IgD-negative memory B cell (primary cell): ENCODE results near the gene ARL10. TPM values are rescaled to one million over a fixed set of nuclear protein-coding genes. Genes with fewer than 3 reads are reported as not detected.

Source experiments
- H3K27ac Mint-ChIP-seq, 3 donors: one replicate each; pipeline ENCODE4 v1.8.0; 2020 to 2022; ENCODE audit warnings: mild to moderate bottlenecking in 3 of 3, mixed read lengths in 3 of 3, moderate library complexity in 1 of 3
- H3K27me3 Mint-ChIP-seq: one replicate; pipeline ENCODE4 v1.8.0; 2021; ENCODE audit warnings: mixed read lengths
- H3K36me3 Mint-ChIP-seq: one replicate; pipeline ENCODE4 v1.8.0; 2020; ENCODE audit warnings: mild to moderate bottlenecking, mixed read lengths
- H3K4me1 Mint-ChIP-seq, 3 donors: one replicate each; pipeline ENCODE4 v1.8.0; 2020 to 2022; ENCODE audit warnings: mixed read lengths in 3 of 3, mild to moderate bottlenecking in 1 of 3
- H3K4me3 Mint-ChIP-seq, 4 donors: one replicate each; pipeline ENCODE4 v1.8.0; 2020 to 2022; ENCODE audit warnings: mild to moderate bottlenecking in 4 of 4, mixed read lengths in 4 of 4, moderate library complexity in 3 of 4
- H3K9me3 Mint-ChIP-seq, 3 donors: one replicate each; pipeline ENCODE4 v1.8.0; 2020 to 2021; ENCODE audit warnings: mixed read lengths in 3 of 3, mild to moderate bottlenecking in 1 of 3
- polyA plus RNA-seq: library from polyadenylated mRNA; unstranded; fragments of 300-500 nt; fragmentation: Illumina TruSeq; gene quantifications from one replicate; pipeline ENCODE4 v1.2.3, GENCODE V29; 2021

The ARL10 gene
- polyA plus RNA-seq = 1.3 TPM

GRCh38 chr5:176365351-176366231, at the start of gene ARL10:
ARL10 (plus strand) TSS chr5:176365487; CDS start chr5:176365564, 77 bp downstream.
- Mint-ChIP-seq H3K4me3 (peak within 1 kb of the TSS; percentile 80 to 94 (median 90)), H3K27me3 (no peaks in the 10 kb centered on the region), H3K9me3 (no peaks in the 10 kb centered on the region), H3K36me3 (peaks cover 5% of the 10 kb centered on the region), H3K4me1 (peaks cover 10 to 19% (median 18%) of the 10 kb centered on the region in 3 donors), H3K27ac (no peak within 1 kb of the TSS)

- H3K27ac Mint-ChIP-seq = no peak overlapping the region
- H3K9me3 Mint-ChIP-seq = no peaks in the 10 kb centered on the region
- H3K36me3 Mint-ChIP-seq = peaks cover 2% of the 10 kb centered on the region
- H3K4me3 Mint-ChIP-seq = no peak overlapping the region
- H3K4me1 Mint-ChIP-seq = no peaks in the 10 kb centered on the region
- no peaks in the 10 kb centered on the region for H3K27me3 Mint-ChIP-seq
These were observed 47.5 kb upstream of the ARL10 start for GRCh38 chr5:176317534-176318374.

GRCh38 chr5:176319827-176320554, 45.3 kb upstream of the ARL10 start:
- no peak overlapping the region for H3K4me3 Mint-ChIP-seq
- peaks cover 4% of the 10 kb centered on the region for H3K36me3 Mint-ChIP-seq
- no peaks in the 10 kb centered on the region for H3K9me3 Mint-ChIP-seq
- no peaks in the 10 kb centered on the region for H3K27me3 Mint-ChIP-seq
- no peaks in the 10 kb centered on the region for H3K4me1 Mint-ChIP-seq
- no peak overlapping the region for H3K27ac Mint-ChIP-seq

- no peak overlapping the region for H3K27ac Mint-ChIP-seq
- H3K36me3 Mint-ChIP-seq = peaks cover 4% of the 10 kb centered on the region
- H3K9me3 Mint-ChIP-seq = no peaks in the 10 kb centered on the region
- H3K27me3 Mint-ChIP-seq = no peaks in the 10 kb centered on the region
- H3K4me3 Mint-ChIP-seq = no peak overlapping the region
- H3K4me1 Mint-ChIP-seq = no peaks in the 10 kb centered on the region
These were observed 44.7 kb upstream of the ARL10 start for GRCh38 chr5:176320577-176320976.

GRCh38 chr5:176334031-176334770, 31.1 kb upstream of the ARL10 start:
- Mint-ChIP-seq H3K36me3 (peaks cover 5% of the 10 kb centered on the region), H3K27me3 (no peaks in the 10 kb centered on the region), H3K4me3 (no peak overlapping the region), H3K27ac (no peak overlapping the region), H3K9me3 (peaks cover 0 to 7% (median 2%) of the 10 kb centered on the region in 3 donors), H3K4me1 (no peaks in the 10 kb centered on the region)

GRCh38 chr5:176337913-176338312, 27.4 kb upstream of the ARL10 start:
- H3K4me3 Mint-ChIP-seq = no peak overlapping the region
- H3K9me3 Mint-ChIP-seq = peaks cover 0 to 7% (median 2%) of the 10 kb centered on the region in 3 donors
- H3K27ac Mint-ChIP-seq = peak overlapping the region in 1 of 3 donors; percentile 6
- H3K4me1 Mint-ChIP-seq = no peaks in the 10 kb centered on the region
- peaks cover 8% of the 10 kb centered on the region for H3K36me3 Mint-ChIP-seq
- no peaks in the 10 kb centered on the region for H3K27me3 Mint-ChIP-seq

- H3K4me3 Mint-ChIP-seq = no peak overlapping the region
- no peaks in the 10 kb centered on the region for H3K27me3 Mint-ChIP-seq
- H3K9me3 Mint-ChIP-seq = no peaks in the 10 kb centered on the region
- no peaks in the 10 kb centered on the region for H3K4me1 Mint-ChIP-seq
- H3K36me3 Mint-ChIP-seq = peaks cover 6% of the 10 kb centered on the region
- peak overlapping the region in 1 of 3 donors; percentile 20 for H3K27ac Mint-ChIP-seq
These were observed 26.0 kb upstream of the ARL10 start for GRCh38 chr5:176339304-176339703.

GRCh38 chr5:176341325-176342157, 23.7 kb upstream of the ARL10 start:
- H3K36me3 Mint-ChIP-seq = peaks cover 6% of the 10 kb centered on the region
- no peaks in the 10 kb centered on the region for H3K4me1 Mint-ChIP-seq
- no peak overlapping the region for H3K4me3 Mint-ChIP-seq
- no peaks in the 10 kb centered on the region for H3K27me3 Mint-ChIP-seq
- H3K9me3 Mint-ChIP-seq = no peaks in the 10 kb centered on the region
- no peak overlapping the region for H3K27ac Mint-ChIP-seq

- Mint-ChIP-seq H3K27me3 (no peaks in the 10 kb centered on the region), H3K4me3 (no peak overlapping the region), H3K4me1 (no peaks in the 10 kb centered on the region), H3K9me3 (no peaks in the 10 kb centered on the region), H3K36me3 (peaks cover 6% of the 10 kb centered on the region), H3K27ac (no peak overlapping the region)
These were observed 23.2 kb upstream of the ARL10 start for GRCh38 chr5:176342158-176342483.

- H3K4me3 Mint-ChIP-seq = no peak overlapping the region
- peak overlapping the region in 2 of 3 donors; percentile 18 to 76 for H3K27ac Mint-ChIP-seq
- H3K4me1 Mint-ChIP-seq = no peaks in the 10 kb centered on the region
- no peaks in the 10 kb centered on the region for H3K27me3 Mint-ChIP-seq
- H3K9me3 Mint-ChIP-seq = no peaks in the 10 kb centered on the region
- H3K36me3 Mint-ChIP-seq = peaks cover 6% of the 10 kb centered on the region
These were observed 22.4 kb upstream of the ARL10 start for GRCh38 chr5:176342766-176343458.

GRCh38 chr5:176350416-176350815, 14.9 kb upstream of the ARL10 start:
- H3K9me3 Mint-ChIP-seq = no peaks in the 10 kb centered on the region
- H3K27me3 Mint-ChIP-seq = no peaks in the 10 kb centered on the region
- H3K27ac Mint-ChIP-seq = no peak overlapping the region
- no peak overlapping the region for H3K4me3 Mint-ChIP-seq
- H3K4me1 Mint-ChIP-seq = peaks cover 0 to 14% (median 8%) of the 10 kb centered on the region in 3 donors
- no peaks in the 10 kb centered on the region for H3K36me3 Mint-ChIP-seq

- H3K27me3 Mint-ChIP-seq = no peaks in the 10 kb centered on the region
- H3K36me3 Mint-ChIP-seq = no peaks in the 10 kb centered on the region
- peaks cover 0 to 14% (median 10%) of the 10 kb centered on the region in 3 donors for H3K4me1 Mint-ChIP-seq
- no peaks in the 10 kb centered on the region for H3K9me3 Mint-ChIP-seq
- H3K27ac Mint-ChIP-seq = peak overlapping the region in 2 of 3 donors; percentile 25 to 83
- H3K4me3 Mint-ChIP-seq = no peak overlapping the region
These were observed 13.0 kb upstream of the ARL10 start for GRCh38 chr5:176352116-176352878.

- H3K4me3 Mint-ChIP-seq = no peak overlapping the region
- H3K9me3 Mint-ChIP-seq = no peaks in the 10 kb centered on the region
- no peaks in the 10 kb centered on the region for H3K36me3 Mint-ChIP-seq
- H3K4me1 Mint-ChIP-seq = peaks cover 2 to 20% (median 15%) of the 10 kb centered on the region in 3 donors
- no peaks in the 10 kb centered on the region for H3K27me3 Mint-ChIP-seq
- H3K27ac Mint-ChIP-seq = no peak overlapping the region
These were observed 11.8 kb upstream of the ARL10 start for GRCh38 chr5:176353533-176353932.
